ENCODE data around the gene IGF1R.

IGF1R gene

DNA sequence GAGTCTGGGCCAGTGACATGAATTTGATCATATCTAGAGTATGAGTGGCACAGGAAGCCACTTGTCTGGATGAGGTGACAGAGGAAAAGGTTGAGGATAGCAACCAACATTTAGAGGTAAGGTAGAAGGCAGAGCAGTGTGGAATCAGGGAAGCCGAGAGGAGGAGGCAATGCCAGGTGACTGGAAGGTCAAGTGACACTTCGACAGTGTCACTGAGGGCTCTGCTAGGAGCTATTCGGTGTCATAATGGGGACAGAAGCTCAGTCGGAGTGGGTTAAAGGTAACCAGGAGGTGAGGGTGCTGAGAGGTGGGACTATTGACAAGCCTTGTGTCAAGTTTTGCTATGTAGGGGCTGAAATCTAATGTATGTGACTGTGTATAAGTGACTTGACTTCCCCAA, 56.7 kb downstream of the IGF1R start:
- DNase-seq (ENCODE audit: low spot score): no peak

DNA sequence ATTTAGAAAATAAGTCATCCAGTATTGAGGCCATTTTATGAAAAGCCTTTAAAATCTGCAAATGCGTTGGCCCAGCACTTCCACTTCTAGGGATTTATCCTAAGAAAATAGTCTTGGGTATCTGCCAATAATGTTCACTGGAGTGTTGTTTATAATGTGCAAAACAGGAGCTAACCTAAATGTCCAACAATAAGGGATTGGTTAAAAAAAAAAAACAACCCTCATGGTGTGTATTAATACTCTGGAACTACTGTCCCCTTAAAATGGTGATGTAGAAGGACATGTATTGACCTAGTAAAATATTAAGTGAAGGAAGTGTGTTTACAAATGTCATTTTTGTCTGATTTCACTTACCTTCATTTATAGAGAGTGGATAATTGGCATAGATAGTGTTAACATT, 58.0 kb downstream of the IGF1R start:
- DNase-seq (ENCODE audit: low spot score): no peak

DNA sequence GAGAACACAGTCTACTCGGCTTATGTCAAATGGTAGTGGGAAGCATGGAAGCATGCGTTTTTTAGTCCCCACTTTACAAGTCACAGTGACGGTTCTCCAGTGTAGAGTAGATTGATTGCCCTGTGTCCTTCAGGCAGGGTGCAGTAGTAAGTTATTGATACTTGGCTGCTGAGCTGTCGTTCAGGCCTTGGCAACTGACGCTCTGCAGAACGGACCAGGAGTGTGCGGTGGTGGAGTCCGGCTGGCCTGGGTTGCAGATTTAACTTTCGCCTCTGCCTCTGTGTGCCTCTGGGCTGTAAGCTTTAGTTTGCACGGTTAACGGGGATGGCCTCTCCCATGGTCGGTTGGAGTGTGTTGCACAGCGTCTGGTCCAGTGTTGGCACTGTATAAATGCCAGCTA, 58.6 kb downstream of the IGF1R start:
- no peak for DNase-seq (ENCODE audit: low spot score)

DNA sequence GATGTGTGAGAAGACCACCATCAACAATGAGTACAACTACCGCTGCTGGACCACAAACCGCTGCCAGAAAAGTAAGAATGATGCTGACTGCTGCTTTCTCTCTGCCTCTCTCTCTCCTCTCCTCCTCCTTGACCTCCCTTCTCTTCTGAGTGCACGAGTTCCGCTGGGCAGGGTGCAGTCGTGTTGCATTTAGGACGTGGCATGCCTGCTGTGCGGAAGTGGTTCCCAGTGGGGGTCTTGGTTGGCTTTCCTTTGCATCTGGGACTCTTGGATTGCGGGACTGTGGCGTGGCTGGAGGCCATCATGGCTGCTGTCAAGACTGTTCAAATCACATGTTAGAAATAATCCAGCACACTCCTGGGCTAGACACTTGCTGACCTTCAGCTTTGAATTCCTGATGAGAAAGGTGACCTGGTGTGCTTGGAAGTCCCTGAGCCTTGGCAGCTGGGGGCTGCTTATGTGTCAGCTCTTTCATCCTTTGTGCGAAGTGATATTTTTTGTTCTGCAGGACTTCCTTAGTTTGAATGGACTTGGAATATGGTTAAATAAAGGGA, 59.8 kb downstream of the IGF1R start:
- no peak for DNase-seq (ENCODE audit: low spot score)

DNA sequence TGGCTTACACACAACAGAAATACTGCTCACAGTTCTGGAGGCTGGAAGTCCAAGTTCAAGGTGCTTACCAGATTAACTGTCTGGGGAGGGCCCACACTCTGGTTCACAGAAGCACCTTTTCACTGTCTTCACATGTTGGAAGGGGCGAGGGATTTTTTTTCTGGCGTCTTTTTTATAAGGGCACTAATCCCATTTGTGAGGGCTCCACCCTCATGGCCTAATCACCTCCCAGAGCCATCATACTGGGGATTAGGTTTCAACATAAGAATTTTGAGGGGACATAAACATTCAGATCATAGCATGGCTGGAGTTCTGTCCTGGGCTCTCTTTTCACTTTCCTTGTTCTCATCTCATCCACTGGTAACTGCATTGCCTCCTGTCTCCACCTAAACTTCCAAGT, 63.5 kb downstream of the IGF1R start:
- DNase-seq (ENCODE audit: low spot score): no peak

DNA sequence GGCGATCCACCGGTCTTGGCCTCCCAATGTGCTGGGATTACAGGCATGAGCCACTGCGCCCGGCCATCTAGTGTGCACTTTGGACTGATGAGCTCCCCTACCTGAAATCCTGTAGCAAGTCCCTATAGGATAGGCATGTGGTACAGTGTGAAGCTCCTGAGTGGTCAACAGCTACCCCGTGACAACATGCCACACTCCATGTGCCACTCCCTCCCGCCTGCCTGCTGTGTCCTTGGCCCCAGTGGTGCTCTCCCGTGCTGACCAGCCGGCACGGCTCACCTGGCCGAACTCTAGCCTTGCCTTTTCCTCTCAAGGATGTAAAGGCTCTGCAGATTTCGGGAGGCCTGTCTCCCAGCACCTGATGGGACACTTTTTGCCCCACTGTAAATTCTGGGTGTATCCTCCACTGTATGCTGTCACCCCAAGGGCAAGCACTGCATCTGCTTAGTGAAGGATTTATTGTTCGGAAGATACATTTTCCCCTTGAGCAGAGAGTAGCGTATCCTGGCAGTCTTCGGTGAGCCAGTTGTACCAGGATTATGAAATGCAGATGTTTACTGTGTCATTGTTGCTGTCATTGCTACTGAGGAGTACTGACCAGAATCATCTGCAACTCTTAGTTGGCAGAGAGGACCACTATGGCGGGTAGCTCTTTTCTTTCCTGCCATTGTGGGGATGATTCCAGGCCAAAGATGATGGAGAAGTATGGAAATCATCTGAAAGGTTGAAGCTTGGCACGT, 64.7 kb downstream of the IGF1R start:
- DNase-seq (ENCODE audit: low spot score): no peak

DNA sequence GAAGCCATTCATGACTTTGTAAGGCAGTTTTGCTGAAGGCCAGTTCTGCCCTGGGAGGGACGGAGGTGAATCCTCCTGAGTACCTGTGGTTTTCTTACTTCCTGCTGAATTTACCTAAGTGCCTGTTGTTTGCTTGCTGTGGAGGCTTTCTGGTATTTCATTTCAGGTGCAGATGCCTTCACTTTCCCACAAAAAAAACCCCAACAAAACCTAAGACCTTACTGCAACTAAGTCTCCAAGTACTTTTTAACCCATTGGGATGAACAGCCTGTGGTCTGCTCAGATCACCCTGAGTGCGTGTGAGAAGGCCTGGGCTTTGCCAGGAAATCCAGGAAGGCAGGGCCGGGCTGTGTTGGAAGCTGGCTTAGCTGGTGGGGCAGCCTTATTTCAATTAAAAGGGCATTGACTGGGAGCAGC, 65.3 kb downstream of the IGF1R start:
- DNase-seq (ENCODE audit: low spot score): no peak

DNA sequence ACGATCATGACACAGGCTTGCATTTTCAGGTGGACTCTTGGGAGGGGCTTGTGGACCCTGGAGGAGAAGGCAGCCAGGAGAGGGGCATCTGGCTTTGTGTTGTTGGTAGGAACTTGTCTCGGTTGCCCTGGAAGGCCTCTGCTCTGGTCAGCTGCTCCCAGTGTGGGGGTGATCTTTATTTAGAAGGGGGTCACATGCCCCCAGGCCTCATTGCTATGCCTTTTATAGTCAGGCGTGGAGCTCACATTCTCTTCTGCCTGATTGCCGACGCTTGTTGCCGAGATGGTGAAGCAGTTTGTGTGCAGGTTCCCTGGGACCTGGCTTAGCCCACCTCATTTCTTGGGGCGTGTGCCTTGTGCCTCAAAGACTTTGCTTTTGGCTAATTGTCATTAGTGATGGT, 66.6 kb downstream of the IGF1R start:
- no peak for DNase-seq (ENCODE audit: low spot score)

DNA sequence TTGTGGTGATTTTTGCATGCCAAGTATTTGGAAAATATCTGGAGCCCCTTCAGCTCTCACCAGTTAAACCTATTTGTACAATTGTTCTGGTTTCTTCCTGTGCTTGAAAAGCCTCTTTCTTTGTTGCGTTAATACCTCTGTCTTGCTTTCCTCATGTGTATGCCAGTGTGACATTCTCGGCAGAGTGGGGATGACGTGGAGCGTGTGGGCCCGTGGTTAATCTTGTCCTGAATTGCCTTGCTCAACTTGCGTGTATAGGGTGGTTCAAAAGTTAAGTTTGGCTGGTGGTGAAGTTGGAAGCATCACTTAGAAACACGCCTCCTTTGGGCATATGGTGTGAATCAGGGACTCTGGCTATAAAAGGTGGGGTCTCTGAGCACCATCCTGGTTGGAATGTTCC, 67.1 kb downstream of the IGF1R start:
- DNase-seq (ENCODE audit: low spot score): no peak

DNA sequence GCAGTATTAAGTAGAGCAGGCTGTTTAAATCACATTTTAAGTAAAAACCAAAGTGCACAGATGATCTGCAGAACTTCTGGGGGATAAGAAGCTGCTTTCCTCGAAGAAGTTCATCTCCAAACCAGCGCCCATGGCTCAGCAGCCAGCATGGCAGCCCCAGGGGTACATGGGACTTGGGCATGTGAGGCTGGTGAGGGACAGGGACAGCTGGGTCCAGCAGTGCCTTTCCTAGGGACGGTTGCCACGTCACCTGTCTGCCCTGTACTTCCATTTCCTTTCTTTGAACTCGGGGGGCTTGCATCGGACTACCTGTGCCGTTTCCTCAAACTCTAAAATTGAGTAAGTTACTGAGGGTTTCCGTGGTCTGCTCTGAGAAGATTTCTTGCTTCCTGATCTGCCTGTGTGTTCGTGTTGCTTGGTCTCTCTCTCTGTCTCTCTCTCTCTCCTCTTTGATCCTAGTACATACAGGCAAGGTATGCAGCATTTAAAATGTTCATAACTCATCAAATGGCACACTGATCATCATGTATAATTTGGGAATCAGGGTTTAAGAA, 67.6 kb downstream of the IGF1R start:
- no peak for DNase-seq (ENCODE audit: low spot score)

DNA sequence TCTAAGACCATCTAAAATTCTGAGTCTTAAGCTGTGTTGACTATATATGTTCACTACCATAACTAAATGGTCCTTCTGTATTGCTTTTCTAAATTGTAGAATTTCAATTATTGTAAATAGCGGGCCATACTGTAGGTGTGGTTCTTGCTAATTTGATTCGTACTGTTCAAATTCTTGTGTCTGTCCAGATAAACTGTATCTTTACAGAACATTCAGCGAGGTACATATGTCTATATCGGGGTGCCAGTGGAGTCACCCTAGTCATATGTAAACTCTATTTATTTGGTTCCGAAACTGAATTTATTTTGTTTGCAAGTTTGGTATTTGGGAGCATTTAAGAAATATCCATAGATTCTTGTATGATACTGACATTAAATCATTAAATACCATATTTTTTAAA, 69.0 kb downstream of the IGF1R start:
- no peak for DNase-seq (ENCODE audit: low spot score)

DNA sequence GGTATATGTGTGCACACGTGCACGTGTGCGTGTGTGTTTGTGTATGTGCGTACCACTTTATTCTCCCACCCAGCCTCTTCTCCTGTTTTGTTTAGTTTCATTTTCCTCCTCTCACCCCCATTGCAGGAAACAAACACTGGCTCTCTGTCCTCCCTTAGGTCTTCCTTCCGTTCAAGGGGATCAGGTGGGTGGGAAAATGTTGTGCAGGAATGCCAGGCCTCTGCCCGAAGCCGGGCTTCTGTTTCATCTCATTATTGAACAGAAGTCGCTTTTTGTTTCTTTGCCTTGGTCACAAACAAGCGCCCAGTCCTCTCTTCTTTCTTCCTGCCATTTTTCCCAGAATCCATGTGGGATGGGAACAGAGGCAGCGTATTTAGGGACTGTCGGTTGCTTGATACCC, 69.6 kb downstream of the IGF1R start:
- no peak for DNase-seq (ENCODE audit: low spot score)

DNA sequence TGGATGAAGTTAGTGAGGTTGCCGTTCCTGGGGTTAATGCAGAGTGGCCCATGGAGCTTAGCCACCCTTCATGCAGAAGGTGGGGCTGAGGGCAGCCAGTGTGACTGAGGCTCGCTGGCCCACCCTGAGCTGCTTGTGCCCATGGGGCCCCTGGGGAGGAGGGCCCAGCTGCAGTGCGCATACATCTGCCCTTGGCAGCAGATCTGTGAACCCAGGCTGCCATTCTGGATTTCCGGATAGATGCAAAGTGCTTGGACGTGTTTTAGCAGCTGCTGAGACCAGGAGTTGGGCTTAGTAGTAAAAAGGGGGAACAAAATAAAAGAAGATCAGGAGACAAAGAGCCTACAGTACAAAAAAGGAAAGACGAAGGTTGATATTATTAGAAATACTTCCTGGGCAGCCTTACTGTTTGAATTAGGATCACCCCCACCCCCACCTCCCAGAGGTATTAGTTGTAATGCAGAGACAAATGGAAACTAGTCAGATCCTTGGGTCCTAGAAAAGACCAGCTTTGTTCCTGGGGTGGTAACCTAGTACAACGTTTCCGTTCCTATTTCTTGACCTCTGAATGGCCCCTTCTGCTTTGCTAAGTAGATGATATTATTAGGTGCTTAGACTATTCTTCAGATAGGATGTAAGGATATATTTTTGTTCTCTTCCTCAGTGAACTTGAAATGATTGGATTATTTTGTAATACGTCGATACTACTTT, 70.2 kb downstream of the IGF1R start:
- DNase-seq (ENCODE audit: low spot score): no peak

DNA sequence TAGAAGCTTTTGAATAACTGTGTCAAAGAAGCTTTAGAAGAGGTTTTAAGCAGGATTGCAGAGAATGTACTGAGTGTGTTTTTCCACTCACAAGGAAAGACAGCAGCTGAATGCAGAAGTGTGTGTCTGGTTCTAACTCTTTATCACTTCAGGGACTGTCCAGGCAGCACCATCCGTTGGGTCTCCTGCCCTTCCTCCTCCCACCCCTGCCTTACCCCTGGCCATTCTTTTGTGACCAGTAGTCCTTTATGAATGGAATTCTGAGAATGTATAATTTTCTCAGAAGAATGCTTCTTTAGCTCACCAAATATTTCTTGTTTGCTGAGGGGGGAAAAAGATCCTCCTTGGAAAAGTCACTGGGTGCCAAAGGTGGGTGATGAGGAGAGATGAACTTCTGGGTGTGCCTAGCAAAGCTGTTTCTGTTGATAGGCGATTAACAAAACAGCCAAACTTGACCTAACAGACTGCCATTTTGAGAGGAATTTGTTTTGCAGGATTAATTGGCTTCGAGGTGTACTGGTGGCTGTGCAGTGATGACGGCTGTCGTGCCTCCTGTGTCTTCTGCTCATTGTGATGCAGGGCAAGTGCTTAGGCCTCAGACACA, 70.9 kb downstream of the IGF1R start:
- DNase-seq (ENCODE audit: low spot score): no peak

DNA sequence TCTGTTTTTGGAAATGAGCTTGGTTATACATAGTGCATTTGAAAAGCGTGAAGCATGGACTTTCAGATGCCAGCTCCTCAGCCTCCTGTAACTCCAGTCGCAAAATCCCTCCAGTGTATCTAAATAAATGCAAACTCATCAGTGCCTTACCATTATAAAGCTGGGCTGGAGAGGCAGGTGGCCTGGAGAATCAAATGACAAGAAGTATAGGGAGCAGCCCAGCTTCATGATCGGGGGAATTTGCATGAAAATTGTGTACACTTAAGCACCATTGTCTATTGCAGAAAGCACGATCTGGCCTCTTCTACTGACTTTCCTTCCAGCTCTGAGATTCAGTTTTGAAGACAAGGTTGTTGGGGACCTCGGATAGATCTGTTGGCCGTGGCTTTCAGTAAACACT, 71.7 kb downstream of the IGF1R start:
- DNase-seq (ENCODE audit: low spot score): no peak

DNA sequence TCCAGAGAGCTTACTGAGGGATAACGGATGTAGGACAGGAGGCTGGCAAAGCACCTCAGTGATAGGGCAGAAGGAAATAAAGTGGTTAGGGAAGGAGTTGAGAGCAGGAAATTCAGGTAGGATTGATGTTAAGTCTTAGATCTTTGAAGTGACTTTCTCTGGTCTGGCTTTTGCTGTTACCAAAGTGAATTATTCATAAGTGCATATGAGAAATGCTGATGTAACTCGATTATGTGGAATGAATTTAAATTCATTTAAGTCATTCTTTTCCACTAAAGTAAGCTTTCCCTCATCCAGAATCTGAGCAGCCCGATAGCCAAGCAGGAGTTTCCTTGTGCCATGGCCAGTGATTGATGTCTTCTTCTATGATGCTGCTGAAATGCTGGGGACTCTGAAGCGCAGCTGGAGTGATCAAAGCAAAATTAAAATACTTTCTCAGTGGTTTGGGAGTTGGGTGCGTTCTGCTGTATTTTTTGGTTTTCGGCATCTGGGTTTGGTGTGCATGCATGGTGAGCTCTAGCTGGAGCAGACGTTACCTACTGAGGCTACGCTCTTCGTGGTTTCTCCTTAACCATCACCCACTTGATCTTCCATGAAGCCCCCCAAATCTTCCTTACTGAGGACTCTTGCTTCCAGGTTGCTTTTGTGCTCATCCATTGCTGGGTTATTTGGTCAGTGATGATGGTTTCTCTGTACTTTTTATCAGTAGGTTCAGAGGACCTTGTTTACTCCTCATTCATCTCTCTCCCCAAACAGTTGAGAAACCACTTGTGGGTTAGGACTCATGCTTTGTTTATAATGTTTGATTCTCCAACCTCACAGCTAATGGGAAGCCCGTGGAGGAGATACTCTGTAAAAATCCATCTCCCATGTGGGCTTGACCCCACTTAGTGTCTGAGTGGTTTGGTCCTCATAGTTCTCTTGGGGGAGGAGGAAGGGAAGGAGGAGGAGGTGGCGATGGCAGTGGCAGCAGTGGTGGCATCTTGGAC, 72.5 kb downstream of the IGF1R start:
- no peak for DNase-seq (ENCODE audit: low spot score)

DNA sequence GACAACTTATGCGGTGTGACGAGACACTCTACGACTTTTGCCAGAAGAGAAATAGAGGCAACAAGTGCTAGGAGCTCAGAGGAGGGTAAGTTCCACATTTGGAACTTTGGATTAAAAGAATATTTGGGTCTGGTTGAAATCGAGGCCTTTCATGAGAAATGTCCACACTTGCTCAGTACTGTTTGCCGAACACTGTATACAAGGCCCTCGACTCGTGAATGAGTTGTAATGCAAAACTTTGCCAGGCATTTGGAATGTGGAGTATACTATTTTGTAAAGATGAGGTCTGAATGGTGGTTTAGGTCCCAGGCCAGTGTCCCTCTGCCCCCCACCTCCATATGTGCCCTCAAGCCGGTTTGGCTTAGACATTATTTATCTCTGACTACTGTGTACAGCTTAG, 73.9 kb downstream of the IGF1R start:
- no peak for DNase-seq (ENCODE audit: low spot score)

DNA sequence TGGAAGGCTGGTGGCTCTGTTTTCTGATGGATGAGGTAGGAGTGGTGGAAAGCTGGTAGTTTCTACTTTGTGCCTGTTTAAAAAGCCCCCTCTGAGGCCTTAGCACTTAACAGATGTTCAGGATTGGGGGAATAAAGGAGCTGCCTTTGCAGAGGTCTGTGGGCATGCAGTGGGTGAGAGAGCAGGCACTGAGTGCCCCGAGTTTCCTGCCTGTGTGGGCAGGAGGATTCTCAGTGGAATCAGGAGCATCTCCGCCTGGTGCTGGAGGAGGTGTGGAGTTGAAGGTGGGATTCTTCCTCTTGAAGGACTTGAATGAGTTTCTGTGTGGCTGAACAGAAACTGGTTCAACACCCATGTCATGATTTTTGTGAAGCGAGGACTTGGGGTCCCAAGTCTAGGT, 74.3 kb downstream of the IGF1R start:
- DNase-seq (ENCODE audit: low spot score): no peak

DNA sequence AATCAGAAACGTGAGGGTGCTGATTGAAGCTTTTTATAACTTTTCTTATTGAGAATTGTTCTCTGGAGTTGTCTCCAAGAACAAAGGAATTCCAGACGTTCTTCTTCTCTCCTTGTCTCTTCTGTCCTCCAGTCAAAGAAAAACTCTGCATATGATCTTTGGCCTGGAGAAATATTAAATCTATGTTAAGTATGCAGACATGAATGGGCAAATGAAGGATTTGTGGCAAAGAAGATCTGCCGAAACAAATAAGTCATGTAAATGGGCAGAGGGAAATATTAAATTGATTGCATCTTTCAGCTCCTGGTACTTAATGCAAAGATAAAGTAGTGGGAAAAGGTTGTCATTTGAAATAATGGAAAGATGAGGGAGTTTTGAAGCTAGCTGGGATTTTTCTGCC, 74.9 kb downstream of the IGF1R start:
- DNase-seq (ENCODE audit: low spot score): no peak

DNA sequence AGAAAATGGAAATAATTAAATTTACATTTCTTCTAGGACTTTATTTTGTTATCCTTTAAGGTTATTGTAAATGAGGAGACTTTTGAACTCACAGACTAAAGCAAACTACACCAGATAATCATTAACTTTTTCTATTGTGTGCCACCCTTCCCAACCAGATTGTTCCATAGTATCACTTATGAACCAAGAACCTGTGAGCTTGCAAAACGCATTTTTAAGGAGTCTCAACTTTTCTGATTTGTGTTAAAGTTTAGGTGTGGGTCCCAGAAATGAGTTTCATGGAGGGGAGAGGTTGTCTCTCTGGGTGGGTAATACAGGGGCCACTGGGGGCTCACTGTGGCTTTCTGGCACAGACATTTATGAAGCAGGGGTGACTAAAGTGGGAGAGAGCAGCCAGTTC, 75.7 kb downstream of the IGF1R start:
- DNase-seq (ENCODE audit: low spot score): no peak

DNA sequence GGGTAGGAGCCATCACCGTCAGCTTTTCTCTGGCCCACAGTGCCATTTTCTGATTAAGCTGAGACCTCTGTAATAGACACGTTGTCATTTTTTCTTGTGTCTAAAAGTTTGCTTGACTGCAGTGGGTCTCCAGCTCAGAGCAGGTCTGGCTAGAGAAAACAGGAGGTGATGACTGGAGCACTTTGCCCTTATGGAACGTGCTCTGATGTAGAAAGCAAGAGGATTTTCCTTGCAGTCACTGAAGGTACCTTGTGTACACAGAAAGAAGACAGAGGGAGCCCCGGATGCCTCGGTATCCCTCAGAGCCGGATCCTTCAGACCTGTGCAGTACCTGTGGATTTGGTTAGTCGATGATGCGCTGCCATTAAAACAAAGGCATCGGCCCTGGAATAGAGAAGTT, 76.2 kb downstream of the IGF1R start:
- no peak for DNase-seq (ENCODE audit: low spot score)

DNA sequence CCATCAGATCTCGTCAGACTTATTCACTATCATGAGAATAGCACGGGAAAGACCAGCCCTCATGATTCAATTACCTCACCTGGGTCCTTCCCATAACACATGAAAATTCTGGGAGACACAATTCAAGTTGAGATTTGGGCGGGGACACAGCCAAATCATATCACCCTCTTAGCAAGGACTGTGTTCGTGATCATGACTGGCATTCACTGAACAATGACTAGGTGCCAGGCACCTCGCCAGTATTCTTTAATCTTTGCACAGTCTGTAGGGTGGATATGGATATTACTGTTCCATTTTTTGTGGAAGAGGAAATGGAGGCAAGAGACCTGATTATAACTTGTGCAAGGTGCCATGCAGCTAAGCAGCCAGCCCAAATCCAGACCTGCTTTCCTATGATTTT, 77.5 kb downstream of the IGF1R start:
- no peak for DNase-seq (ENCODE audit: low spot score)

Measured in germinal center (tissue), 1 donor.